Lower lobe of right lung (tissue), 2 donors: ENCODE measurements around the gene RHOBTB3. TPM values are rescaled to one million over a fixed set of nuclear protein-coding genes. Genes with fewer than 3 reads are reported as not detected.

Experiments
- ATAC-seq, 2 donors: fragments of 200-7000 bp; cut with Tn5 transposase; one replicate each; pipeline ENCODE4 v1.9.1; 2020 to 2022; ENCODE audit warnings: mild to moderate bottlenecking in 2 of 2, moderate library complexity in 2 of 2
- DNase-seq: peaks from one replicate; pipeline ENCODE4 v3.0.0-alpha.2; 2020
- H3K27ac ChIP-seq: fragments of 200-600 bp; one replicate; pipeline ENCODE4 v1.8.0; 2022
- H3K27me3 ChIP-seq: fragments of 200-600 bp; one replicate; pipeline ENCODE4 v1.8.0; 2022; ENCODE audit warnings: low read depth
- H3K36me3 ChIP-seq: fragments of 200-600 bp; one replicate; pipeline ENCODE4 v1.8.0; 2022; ENCODE audit warnings: mild to moderate bottlenecking
- H3K4me1 ChIP-seq: fragments of 200-600 bp; one replicate; pipeline ENCODE4 v1.8.0; 2022
- H3K4me3 ChIP-seq: fragments of 200-600 bp; one replicate; pipeline ENCODE4 v1.8.0; 2022; ENCODE audit warnings: mild to moderate bottlenecking
- H3K9me3 ChIP-seq: fragments of 200-600 bp; one replicate; pipeline ENCODE4 v1.8.0; 2022
- intact Hi-C: fragments of 100-400 bp; cut with DNase I; formaldehyde crosslinking; loops from one replicate; pipeline ENCODE4 v1.11.0; 2022
- total RNA-seq: library from RNA; stranded (reverse); fragmentation: NEBNext Ultra II Directional; extraction: Animal tissue kit (Norgen Biotek cat#: 25700); gene quantifications from one replicate; pipeline ENCODE4 v1.2.1, GENCODE V29; 2021
- TF ChIP-seq, protein P1 (sequence below): fragments of 200-600 bp; IDR thresholded peaks from one replicate; pipeline ENCODE4 v1.8.0; 2022; ENCODE audit warnings: antibody characterized with exemption, mild to moderate bottlenecking
- donor health status: DM: no; HTN: yes; CAD: no; lungs with severe emphysema.

RHOBTB3 gene
- total RNA-seq, 1 donor from 2014 or later: 51.7 TPM

GRCh38 chr5:95718738-95719137, 12.4 kb upstream of the RHOBTB3 start:
- Histone ChIP-seq H3K4me3 (no peak overlapping the region), H3K9me3 (no peaks in the 10 kb centered on the region), H3K27ac (no peak overlapping the region), H3K4me1 (no peaks in the 10 kb centered on the region), H3K36me3 (no peaks in the 10 kb centered on the region), H3K27me3 (no peaks in the 10 kb centered on the region)
- no peak for ATAC-seq
- TF ChIP-seq, protein P1, sequence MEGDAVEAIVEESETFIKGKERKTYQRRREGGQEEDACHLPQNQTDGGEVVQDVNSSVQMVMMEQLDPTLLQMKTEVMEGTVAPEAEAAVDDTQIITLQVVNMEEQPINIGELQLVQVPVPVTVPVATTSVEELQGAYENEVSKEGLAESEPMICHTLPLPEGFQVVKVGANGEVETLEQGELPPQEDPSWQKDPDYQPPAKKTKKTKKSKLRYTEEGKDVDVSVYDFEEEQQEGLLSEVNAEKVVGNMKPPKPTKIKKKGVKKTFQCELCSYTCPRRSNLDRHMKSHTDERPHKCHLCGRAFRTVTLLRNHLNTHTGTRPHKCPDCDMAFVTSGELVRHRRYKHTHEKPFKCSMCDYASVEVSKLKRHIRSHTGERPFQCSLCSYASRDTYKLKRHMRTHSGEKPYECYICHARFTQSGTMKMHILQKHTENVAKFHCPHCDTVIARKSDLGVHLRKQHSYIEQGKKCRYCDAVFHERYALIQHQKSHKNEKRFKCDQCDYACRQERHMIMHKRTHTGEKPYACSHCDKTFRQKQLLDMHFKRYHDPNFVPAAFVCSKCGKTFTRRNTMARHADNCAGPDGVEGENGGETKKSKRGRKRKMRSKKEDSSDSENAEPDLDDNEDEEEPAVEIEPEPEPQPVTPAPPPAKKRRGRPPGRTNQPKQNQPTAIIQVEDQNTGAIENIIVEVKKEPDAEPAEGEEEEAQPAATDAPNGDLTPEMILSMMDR: no peak
- no peak for DNase-seq
- intact Hi-C loops: no loop called here

DNA sequence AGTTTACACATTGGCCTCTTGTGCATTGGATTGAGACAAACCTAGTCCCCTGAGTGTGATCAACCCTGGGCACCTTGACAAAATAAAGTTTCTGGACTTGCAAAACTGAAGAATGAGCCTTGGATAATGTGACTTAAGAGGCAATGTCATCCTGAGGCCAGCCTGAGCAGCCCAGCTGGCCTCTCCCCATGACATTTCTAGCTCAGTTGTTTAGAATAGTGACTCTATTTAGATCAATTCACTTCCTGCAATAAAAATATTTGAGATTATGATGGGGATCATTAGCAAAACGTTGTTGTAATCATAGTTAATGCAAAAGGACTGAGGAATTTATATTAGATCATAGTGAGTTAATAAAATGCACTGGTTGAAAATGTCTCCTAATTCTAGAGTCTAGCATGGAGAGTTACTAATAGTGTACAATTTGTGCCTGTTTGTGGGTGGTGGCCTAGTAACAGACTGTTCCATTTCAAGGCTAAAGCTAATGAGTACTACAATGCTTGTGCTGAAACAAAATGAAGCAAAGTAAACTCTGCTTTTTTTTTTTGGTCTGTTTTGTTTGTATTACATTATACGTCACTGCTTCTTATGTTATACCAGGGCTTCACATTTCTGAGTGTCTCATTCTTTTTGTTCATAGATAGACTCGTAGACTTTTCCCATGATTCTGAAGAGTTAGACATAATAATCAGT, 10.9 kb upstream of the RHOBTB3 start:
- no peaks in the 10 kb centered on the region for H3K36me3 ChIP-seq
- no peak overlapping the region for H3K27ac ChIP-seq
- H3K9me3 ChIP-seq: no peaks in the 10 kb centered on the region
- DNase-seq: no peak
- TF ChIP-seq, protein P1: no peak
- no peak overlapping the region for H3K4me3 ChIP-seq
- intact Hi-C loops: no loop called here
- H3K4me1 ChIP-seq: no peaks in the 10 kb centered on the region
- H3K27me3 ChIP-seq: no peaks in the 10 kb centered on the region
- peak; percentile 65 to 92 for ATAC-seq

GRCh38 chr5:95721582-95722295, 9.4 kb upstream of the RHOBTB3 start:
- intact Hi-C loops: no loop called here
- ATAC-seq (no peak), DNase-seq (no peak)
- no peaks in the 10 kb centered on the region for H3K4me1 ChIP-seq
- H3K36me3 ChIP-seq: no peaks in the 10 kb centered on the region
- H3K4me3 ChIP-seq: no peak overlapping the region
- no peaks in the 10 kb centered on the region for H3K27me3 ChIP-seq
- TF ChIP-seq, protein P1: no peak
- H3K27ac ChIP-seq: no peak overlapping the region
- no peaks in the 10 kb centered on the region for H3K9me3 ChIP-seq

DNA sequence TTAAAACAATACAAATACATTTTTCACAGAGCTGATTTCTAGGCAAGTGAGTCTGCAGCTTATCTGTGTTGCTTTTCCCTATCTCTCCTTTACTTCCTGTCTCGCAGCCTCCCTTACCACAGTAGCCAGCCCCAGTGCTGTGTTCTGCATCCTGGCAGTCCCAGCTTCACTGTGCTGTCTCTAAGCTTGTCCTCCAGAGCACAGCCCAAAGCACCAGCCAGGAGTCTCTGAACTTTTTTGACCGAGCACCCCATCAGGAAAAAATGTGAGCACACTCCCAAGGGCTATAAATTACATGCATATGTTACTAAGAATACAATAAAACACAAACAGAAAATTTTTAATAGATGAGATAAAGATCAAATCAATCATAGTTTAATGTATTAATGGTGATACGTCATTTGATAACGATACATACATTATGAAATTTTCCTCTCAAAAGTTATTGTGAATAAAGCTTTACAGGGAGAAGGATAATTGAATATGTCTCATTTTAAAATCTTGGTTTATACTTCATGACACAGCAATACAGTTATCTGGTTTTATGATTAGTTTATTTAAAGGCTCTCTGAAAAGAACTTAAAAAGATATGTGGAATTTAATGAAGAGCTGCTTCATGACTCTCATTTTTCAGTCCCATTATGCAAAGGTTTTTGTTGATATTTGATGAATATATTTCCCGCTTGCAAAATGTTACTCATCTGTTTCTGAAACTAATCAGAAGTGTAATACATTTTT, 7.3 kb upstream of the RHOBTB3 start:
- Histone ChIP-seq H3K4me1 (peaks cover 17% of the 10 kb centered on the region), H3K36me3 (no peaks in the 10 kb centered on the region), H3K9me3 (no peaks in the 10 kb centered on the region), H3K4me3 (no peak overlapping the region), H3K27ac (no peak overlapping the region), H3K27me3 (no peaks in the 10 kb centered on the region)
- ATAC-seq: no peak
- intact Hi-C loops: no loop called here
- DNase-seq: no peak
- TF ChIP-seq, protein P1: no peak

DNA sequence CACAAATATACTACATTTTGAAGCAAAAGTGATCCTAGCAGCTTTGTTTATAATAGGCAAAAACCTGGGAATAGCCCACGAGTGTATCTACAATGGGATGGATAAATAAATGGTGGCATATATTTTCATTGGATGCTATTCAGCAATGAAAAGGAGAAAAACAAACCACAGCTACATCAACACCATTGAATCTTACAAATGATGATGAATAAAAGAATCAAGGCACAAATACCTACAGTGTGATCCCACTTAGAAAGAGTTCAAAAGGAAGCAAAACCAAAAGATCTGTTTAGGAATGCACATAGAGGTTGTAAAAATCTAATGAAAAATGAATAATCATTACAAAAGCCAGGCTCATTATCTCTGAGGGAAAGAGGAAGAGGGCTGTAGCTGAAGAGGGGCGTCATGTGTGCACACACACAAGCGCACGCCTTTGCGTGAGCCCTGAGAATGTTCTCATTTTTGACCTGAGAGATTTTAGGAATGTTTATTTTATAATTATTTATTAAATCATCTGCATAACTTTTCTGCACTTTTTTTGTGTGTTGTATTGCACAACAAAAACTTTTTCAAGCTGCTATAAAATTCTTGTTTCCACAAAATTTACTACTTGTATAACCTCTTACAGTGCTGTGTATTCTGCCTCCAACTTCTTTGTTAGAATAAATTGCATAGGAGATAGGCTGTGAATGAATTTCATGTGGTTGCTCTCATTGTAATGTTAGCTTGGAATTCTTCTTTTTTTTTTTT, 5.9 kb upstream of the RHOBTB3 start:
- TF ChIP-seq, protein P1: no peak
- H3K36me3 ChIP-seq: no peaks in the 10 kb centered on the region
- H3K9me3 ChIP-seq: no peaks in the 10 kb centered on the region
- intact Hi-C loops: no loop called here
- ATAC-seq (no peak), DNase-seq (no peak)
- no peaks in the 10 kb centered on the region for H3K27me3 ChIP-seq
- no peak overlapping the region for H3K4me3 ChIP-seq
- no peak overlapping the region for H3K27ac ChIP-seq
- H3K4me1 ChIP-seq: peaks cover 22% of the 10 kb centered on the region
